ENCODE data around the gene RAB5IF. TPM values are rescaled to one million over a fixed set of nuclear protein-coding genes. Genes with fewer than 3 reads are reported as not detected.
A peak's percentile ranks its signal among the peaks of the same experiment; 100 is the strongest.

RAB5IF gene
- total and polyA plus RNA-seq, 9 of the 15 experiments (the other 6 are each of a cell fraction or from before 2014, with no cell fraction given), result 26.5 to 198 (median 134) TPM

DNA sequence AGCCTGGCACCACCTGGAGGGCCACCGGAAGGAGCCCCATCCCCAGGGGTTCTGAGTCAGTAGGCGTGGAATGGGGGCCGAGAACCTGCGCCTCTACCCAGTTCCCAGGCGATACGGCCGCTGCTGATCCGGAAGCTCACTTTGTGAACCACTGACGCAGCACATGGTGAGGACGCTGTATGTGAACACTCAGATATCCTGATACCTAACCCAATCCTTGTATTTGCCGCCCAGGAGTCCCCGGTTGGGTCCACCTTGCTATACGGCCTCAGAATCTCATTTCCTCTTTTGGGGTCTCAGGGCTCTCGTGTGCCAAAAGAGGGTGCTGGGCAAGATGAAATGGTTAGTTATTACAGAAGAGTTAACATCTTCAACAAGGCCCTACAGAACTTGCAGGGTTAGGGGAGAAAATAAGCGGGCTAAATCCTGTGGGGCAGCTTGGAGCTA lies 604 bp upstream of the RAB5IF start (continued):
- TF ChIP-seq, protein P1, sequence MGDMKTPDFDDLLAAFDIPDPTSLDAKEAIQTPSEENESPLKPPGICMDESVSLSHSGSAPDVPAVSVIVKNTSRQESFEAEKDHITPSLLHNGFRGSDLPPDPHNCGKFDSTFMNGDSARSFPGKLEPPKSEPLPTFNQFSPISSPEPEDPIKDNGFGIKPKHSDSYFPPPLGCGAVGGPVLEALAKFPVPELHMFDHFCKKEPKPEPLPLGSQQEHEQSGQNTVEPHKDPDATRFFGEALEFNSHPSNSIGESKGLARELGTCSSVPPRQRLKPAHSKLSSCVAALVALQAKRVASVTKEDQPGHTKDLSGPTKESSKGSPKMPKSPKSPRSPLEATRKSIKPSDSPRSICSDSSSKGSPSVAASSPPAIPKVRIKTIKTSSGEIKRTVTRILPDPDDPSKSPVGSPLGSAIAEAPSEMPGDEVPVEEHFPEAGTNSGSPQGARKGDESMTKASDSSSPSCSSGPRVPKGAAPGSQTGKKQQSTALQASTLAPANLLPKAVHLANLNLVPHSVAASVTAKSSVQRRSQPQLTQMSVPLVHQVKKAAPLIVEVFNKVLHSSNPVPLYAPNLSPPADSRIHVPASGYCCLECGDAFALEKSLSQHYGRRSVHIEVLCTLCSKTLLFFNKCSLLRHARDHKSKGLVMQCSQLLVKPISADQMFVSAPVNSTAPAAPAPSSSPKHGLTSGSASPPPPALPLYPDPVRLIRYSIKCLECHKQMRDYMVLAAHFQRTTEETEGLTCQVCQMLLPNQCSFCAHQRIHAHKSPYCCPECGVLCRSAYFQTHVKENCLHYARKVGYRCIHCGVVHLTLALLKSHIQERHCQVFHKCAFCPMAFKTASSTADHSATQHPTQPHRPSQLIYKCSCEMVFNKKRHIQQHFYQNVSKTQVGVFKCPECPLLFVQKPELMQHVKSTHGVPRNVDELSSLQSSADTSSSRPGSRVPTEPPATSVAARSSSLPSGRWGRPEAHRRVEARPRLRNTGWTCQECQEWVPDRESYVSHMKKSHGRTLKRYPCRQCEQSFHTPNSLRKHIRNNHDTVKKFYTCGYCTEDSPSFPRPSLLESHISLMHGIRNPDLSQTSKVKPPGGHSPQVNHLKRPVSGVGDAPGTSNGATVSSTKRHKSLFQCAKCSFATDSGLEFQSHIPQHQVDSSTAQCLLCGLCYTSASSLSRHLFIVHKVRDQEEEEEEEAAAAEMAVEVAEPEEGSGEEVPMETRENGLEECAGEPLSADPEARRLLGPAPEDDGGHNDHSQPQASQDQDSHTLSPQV (IDR thresholded peaks at IDR 0.05), result peak; percentile 85
- no peak for TF ChIP-seq FOXA3 (CRISPR knock-in tag; conservative IDR thresholded peaks at IDR 0.05 in 1 of 2, IDR thresholded peaks at IDR 0.05 in 1 of 2)
- TF ChIP-seq DPF2 (IDR thresholded peaks at IDR 0.05), result 0 out of 2 replicates have a peak, but pooled peaks have one; percentile 24
- TF ChIP-seq SMARCC2 (IDR thresholded peaks at IDR 0.05; ENCODE audit: low read depth), result 0 out of 2 replicates have a peak, but pooled peaks have one; percentile 32
- TF ChIP-seq RUNX1 (IDR thresholded peaks at IDR 0.05; ENCODE audit: low read depth), result no peak
- no peak for TF ChIP-seq TCF7 (IDR thresholded peaks at IDR 0.05; ENCODE audit: borderline replicate concordance)
- peak; percentile 60; the same call in 1 of the 2 replicates for TF ChIP-seq NFRKB (IDR thresholded peaks at IDR 0.05; ENCODE audit: low read depth)
- TF ChIP-seq CBFA2T2 (conservative IDR thresholded peaks at IDR 0.05), result no peak
- TF ChIP-seq, protein P2, sequence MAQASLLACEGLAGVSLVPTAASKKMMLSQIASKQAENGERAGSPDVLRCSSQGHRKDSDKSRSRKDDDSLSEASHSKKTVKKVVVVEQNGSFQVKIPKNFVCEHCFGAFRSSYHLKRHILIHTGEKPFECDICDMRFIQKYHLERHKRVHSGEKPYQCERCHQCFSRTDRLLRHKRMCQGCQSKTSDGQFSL (CRISPR knock-in tag; IDR thresholded peaks at IDR 0.05), result no peak
- TF ChIP-seq, protein P2 (tag; IDR thresholded peaks at IDR 0.05), result no peak
- no peak for TF ChIP-seq CBX5 (IDR thresholded peaks at IDR 0.05; ENCODE audit: borderline replicate concordance, low read depth)
- no peak for TF ChIP-seq ZNF644 (tag; IDR thresholded peaks at IDR 0.05; ENCODE audit: low read depth)
- TF ChIP-seq, protein P3, sequence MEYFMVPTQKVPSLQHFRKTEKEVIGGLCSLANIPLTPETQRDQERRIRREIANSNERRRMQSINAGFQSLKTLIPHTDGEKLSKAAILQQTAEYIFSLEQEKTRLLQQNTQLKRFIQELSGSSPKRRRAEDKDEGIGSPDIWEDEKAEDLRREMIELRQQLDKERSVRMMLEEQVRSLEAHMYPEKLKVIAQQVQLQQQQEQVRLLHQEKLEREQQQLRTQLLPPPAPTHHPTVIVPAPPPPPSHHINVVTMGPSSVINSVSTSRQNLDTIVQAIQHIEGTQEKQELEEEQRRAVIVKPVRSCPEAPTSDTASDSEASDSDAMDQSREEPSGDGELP (CRISPR knock-in tag; IDR thresholded peaks at IDR 0.05; ENCODE audit: borderline replicate concordance), result no peak
- TF ChIP-seq, protein P4, sequence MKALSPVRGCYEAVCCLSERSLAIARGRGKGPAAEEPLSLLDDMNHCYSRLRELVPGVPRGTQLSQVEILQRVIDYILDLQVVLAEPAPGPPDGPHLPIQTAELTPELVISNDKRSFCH (CRISPR knock-in tag; IDR thresholded peaks at IDR 0.05), result no peak
- TF ChIP-seq, protein P4 (tag; IDR thresholded peaks at IDR 0.05), result peak; percentile 38; the same call in 1 of the 2 replicates
- TF ChIP-seq, protein P5, sequence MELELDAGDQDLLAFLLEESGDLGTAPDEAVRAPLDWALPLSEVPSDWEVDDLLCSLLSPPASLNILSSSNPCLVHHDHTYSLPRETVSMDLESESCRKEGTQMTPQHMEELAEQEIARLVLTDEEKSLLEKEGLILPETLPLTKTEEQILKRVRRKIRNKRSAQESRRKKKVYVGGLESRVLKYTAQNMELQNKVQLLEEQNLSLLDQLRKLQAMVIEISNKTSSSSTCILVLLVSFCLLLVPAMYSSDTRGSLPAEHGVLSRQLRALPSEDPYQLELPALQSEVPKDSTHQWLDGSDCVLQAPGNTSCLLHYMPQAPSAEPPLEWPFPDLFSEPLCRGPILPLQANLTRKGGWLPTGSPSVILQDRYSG (tag; conservative IDR thresholded peaks at IDR 0.05; ENCODE audit: low read depth), result peak; percentile 65; the same call in 1 of the 2 replicates
- peak; percentile 36; the same call in 1 of the 2 replicates for TF ChIP-seq ZNF668 (CRISPR knock-in tag; IDR thresholded peaks at IDR 0.05)
- no peak for TF ChIP-seq MTA2 (IDR thresholded peaks at IDR 0.05; ENCODE audit: low read depth)
- TF ChIP-seq NFYB (IDR thresholded peaks at IDR 0.05; ENCODE audit: extremely low read depth, insufficient read length), result no peak

Data from K562 (cell line).